HG03097 (cell line): ENCODE measurements around the gene JSRP1.

Experiments
- ATAC-seq: cut with Tn5 transposase; IDR thresholded peaks from one replicate; pipeline ENCODE4 v1.9.1; 2021; ENCODE audit not compliant: unreplicated experiment, low FRiP score

The JSRP1 gene, protein sequence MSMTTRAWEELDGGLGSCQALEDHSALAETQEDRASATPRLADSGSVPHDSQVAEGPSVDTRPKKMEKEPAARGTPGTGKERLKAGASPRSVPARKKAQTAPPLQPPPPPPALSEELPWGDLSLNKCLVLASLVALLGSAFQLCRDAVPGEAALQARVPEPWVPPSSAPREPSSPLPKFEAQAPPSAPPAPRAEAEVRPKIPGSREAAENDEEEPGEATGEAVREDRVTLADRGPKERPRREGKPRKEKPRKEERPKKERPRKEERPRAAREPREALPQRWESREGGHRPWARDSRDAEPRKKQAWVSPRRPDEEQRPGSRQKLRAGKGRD

DNA sequence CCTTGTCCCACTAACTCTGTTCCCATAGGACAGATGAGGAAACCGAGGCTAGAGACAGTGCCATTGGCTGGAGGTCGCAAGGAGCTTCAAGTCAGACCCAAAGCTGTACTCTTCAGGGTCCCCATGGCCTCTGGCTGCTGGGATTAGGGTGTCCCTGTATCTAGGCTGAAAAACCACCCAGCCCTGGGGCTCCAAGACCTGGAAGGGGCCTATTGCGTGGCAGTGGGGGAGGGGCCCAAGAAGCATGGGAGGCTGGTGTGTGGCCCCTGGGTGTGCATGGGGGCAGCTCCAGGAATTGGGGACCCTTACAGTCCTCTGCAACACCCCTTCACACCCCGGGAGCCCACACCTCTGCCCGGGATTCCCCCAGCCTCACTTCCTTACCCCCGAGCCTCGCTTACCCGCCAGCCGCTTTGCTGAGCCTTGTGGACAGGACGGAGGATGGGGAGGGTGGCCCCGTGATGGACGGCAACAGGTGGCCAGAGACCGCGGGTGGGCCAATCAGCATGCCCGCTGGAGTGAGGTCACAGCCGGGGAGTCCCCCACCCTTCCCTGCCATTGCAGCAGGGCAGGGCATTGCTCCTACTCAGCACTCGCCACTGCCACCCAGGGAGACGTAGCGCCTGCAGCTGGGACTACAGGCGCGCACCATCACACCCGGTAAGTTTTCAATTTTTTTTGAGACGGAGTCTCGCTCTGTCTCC lies at the start of gene JSRP1:
TSS of gene JSRP1 (minus strand) at position 436 of the 704 bp plus-strand sequence. CDS start 1,103 bp downstream, outside the sequence.
- ATAC-seq: no peak

DNA sequence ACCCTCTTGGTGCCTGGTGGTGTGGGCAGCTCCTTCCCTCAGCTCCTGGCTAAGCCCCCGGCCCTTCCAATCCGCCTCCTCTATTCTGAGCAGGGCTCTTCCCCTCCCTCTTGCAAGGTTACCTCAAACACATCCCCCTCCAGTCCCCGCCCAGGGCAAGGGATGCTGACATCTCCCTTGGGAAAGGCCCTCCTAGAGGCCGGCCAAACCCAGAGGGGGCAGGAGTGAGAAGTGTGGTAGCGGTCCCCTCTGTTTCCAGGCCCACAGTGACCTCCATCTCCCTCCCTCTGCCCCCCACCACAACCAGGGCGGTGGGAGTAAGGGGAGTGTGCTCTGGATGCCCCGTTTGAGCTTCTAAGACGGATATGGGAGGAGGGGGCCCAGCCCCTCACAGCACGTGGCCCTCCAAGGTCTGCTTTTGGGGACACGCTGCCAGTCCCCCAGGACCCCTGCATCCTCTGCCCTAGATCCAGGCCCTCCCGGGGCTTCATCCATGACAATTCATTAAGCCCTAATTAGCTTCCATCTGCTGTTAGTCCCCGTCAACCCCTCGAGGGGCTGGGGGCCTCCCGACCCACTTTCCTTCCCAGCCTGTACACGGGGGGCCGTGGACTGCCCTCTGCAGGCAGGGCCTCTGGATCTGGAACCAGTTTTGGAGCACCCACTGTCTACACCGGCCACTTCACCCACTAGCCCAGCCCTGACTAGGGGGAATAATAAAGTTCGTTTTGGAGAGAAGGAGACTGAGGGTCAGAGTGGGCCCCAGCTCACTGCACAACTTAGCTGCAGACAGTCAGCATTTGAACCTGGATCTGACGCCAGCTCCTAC lies 49.4 kb upstream of the JSRP1 start:
- no peak for ATAC-seq

DNA sequence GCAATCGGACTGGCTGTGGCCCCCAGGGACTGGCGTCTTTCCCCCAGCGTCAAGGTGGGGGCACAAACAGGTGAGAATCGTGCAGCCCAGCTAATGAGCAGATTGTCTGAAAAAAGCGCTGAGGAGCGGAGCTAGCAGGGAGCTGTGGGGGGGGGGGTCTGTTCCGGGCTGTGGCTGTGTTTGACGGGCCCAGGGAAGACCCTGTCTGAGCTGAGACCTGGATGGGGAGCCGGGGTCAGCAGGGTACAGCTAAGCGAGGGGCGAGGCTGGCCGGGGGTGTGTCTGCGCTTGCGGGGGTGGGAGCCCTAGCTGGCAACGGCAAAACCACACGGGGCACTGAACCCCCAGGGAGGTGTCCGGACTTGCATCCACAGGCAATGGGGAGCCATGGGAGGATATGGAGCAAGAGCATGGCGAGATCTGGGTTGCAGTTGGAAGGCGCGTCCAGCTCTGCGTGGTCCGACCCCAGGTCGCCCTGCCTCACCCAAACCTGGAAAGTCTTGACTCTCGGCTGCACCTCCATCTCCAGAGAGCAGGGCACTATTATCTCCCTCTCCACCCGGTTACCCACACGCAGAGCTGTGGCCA lies 47.1 kb upstream of the JSRP1 start:
- ATAC-seq: no peak

DNA sequence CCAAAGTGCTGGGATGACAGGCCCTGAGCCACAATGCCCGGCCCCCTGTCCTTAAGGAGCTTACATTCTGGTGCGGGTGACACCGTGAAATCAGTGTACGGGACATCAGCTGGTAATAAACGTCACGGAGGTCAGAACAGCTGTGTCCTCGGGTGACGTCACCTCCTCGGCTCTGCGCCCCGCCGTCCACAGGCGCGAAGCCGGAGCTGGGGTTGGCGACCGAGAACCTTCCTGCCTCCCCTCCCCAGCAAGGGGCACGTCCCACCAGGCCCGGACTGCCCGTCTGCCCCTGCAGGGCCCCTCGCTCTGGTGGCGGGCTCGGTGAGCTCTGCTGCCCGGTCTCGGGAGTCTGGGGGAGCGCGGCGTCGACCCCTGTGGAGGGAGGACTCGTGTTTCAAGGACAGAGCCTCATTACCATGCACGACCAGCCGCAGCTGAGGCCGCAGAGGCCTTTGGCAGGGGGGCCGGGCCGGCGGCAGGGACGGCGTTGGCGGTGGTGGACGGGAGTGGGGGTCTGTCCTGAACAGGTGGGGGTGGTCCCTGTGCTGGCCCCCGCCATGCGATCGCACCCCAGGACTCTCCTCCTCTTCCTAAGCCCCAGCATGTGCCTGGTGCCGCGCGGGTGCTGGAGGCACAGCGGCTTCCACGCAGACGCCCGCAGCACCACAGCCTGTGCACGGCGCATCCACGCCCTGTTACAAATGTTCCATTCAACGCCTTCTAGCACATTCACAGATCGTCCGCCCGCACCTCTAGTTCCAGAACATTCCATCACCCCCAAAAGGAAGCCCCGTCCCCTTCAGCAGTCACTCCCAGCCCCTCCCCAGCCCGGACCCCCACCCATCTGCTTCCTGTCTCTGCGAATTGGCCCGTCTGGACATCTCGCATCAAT lies 46.3 kb upstream of the JSRP1 start:
- ATAC-seq: no peak

DNA sequence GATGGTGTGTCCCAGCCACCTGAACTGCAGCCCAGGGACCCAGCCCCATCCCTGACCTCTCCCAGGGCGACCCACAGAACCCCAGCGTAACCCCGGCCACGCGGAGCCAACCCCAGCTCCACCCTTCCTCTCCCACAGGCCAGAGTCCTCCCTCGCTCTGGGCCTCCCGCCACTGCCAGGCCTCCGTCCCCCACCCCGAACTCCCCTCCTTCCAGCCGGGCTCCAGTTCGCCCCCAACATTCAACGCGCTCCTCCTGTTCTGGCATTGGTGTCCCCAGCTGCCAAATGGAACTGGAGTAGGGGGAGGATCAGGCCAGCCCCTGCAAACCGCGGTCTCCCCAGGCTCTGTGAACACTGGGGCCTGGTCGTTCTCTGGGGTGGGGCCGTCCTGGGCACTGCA lies 44.3 kb upstream of the JSRP1 start:
- no peak for ATAC-seq

DNA sequence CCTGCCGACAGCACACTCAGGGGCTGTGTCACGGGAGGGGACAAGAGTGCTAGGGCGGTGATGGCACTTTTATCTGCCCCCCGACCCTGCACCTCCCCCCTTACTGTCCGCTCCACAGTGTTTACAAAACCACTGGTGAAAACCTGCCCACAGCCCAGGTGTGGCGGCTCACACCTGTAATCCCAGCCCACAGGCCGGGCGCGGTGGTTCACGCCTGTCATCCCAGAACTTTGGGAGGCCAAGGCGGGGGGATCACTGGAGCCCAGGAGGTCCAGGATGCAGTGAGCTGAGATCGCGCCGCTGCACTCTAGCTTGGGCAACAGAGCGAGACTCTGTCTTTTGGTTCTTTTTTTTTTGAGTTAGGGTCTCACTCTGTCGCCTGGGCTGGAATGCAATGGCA lies 39.9 kb upstream of the JSRP1 start:
- ATAC-seq: no peak

DNA sequence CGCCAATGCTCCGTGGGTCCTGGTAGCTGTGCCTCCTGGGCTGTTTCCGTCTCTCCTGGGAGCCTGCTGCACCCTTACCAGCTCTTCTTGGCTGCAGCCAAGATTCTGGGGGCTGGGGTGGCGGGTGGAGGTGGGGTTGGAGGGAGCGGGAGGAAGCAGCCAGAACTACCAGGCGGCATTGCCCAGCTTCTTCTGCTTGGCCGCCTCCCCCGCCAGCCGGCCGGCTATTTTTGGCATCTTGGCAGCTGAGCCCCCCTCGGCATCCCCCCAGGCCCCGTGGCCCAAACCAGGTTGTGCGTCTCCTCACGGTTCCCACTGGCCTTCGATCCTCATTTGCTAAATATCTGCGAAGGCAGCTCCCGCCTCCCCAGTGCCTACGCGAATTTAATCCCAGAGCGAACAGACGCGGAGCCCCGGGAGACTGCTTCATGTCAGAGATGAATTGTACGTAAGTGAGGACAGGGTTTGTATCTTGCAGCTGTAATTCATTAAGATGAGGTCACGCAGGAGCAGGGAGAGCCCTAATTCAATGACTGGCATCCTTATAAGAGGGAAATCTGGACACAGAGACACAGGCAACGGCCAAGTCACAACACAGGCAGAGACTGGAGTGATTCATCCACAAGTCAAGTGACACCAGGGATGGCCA lies 38.6 kb upstream of the JSRP1 start:
- no peak for ATAC-seq

DNA sequence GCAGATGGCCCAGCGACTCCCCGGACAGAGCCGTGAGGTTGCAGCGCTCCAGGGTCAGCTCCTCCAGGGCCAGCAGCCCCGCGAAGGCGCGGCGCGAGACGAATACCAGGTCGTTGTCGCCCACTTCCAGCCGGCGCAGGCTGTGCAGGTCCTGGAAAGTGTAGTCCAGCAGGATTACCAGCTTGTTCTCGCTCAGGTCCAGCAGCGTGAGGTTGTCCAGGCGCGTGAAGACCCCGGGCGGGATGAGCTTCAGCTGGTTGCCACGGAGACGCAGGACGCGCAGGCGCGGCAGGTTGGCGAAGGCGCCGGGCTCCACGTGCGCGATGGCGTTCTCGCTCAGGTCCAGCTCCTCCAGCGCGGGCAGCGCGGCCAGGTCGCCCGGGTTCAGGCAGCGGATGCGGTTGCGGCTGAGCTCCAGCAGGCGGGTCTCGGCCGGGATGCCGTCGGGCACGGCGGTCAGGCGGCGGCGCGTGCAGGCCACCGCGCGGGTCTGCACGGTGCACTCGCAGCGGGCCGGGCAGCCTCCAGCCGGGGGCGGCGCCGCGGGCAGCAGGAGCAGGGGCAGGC lies 35.1 kb upstream of the JSRP1 start:
- ATAC-seq: no peak

DNA sequence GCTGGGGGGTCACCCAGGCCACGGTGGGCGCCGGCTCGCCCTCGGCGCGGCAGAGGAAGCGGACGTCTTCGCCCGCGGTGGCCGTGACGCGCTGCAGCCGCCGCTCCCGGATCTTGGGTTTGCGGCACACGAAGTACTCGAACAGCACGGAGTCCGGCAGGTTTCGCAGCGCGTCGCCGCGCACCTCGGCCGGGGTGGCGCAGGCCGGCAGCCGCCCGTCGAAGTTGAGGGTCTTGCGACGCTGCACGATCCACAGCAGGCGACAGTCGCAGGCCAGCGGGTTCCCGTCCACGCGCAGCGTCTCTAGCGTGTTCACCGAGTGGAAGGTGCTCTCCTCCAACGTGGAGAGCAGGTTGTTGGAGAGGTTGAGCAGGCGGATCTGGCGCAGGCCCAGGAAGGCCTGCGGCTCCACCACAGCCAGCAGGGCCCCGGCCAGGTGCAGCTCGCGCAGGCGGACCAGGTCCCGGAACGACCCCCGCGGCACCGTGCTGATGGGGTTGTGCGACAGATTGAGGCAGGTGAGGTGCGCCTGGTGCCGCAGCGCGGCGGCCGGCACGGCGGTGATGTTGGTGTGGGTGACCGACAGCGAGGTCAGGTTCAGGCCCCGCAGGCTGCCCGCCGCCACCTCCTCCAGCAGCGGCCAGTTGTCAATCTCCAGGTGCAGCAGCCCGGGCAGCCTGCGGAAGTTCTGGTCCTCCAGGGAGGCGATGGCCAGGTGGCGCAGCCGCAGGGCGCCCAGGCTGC lies 34.4 kb upstream of the JSRP1 start:
- no peak for ATAC-seq

DNA sequence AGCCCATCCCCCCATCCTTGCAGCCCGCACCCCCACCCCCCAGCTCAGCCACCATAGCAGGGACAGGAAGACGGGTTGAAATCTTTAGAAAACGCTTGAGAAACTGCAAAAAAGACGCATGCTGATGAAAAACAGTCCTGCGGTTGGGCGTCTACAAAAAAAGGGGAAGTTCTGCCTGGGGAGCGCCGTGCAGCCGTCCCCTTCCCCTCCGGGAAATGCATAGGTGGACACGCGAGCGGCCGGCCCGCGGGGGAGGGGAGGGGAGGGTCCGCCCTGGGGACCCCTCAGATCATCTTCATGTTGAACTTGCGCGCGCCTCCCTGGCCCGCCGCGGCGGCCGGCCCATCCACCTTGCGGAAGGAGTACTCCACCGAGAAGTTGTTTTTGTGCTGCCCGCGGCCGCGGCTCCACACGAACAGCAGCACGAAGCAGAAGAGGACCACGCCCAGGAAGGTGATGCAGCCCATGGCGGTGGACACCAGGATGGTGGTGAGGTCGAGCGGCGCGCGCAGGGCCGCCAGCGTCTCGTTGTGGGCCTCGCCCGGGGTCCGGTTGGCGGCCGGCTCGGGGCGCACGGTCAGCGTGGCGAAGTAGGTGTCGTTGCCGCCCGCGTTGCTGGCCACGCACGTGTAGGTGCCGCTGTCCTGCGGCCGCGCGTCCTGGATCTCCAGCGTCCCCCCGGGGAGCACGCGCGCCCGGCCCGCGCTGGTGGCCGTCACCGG lies 33.7 kb upstream of the JSRP1 start:
- peak; percentile 39 for ATAC-seq

DNA sequence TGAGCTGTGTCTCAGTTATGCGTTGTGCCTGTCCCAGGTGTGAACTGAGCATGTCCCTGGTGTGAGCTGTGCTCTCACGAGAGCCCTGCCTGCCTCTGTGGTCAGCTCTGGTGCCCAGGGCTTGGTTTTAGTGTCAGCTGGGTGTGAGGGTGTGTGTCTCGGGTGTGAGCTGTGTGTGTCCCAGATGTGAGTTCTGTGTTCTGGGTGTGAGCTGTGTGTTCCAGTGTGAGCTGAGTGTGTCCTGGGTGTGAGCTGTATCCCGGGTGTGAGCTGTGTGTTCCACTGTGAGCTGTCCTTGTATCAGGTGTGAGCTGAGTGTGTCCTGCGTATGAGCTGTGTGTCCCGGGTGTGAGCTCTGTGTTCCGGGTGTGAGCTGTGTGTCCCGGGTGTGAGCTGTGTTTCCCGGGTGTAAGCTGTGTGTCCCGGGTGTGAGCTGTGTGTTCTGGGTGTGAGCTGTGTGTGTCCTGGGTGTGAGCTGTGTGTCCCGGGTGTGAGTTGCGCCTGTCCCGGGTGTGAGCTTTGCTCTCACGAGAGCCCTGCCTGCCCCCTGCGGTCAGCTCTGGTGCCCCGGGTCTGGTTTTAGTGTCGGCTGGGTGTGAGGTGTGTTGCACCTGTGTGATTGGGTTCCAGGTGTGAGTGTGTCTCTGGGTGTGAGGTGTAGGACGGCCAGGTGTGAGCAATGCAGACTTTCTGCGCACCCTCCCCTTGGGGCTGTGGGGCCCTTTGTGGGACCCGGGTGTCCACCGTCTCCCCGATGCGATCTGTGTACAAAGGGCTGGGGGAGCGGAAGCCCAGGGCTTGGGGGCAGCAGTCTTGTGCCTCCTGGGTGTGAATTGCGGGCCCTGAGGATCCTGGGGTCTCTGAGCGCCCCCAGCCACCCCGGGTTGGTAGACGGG lies 32.8 kb upstream of the JSRP1 start:
- no peak for ATAC-seq

DNA sequence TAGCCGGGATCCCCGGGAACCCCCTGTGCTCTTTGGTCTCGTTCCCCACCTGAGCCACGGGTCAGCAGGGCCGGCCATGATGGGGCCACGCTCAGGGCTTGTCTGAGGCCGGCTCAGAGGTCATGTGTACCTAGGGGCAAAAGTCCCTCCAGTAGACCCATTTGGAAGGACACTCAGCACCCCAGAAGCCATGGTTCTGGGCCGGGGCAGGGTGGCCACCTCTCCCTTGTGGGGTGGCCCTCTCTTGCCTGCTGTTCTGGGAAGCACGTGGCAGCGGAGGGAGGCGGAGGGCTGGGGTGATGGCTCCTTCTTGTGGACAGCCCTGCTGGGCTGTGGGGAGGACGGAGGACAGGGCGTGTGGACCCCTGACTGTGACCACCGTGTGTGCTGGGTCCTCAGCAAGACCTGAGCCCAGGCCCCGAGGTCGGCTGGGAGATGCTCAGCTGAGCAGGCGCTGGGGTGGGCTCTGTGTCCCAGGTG lies 32.2 kb upstream of the JSRP1 start:
- ATAC-seq: no peak

DNA sequence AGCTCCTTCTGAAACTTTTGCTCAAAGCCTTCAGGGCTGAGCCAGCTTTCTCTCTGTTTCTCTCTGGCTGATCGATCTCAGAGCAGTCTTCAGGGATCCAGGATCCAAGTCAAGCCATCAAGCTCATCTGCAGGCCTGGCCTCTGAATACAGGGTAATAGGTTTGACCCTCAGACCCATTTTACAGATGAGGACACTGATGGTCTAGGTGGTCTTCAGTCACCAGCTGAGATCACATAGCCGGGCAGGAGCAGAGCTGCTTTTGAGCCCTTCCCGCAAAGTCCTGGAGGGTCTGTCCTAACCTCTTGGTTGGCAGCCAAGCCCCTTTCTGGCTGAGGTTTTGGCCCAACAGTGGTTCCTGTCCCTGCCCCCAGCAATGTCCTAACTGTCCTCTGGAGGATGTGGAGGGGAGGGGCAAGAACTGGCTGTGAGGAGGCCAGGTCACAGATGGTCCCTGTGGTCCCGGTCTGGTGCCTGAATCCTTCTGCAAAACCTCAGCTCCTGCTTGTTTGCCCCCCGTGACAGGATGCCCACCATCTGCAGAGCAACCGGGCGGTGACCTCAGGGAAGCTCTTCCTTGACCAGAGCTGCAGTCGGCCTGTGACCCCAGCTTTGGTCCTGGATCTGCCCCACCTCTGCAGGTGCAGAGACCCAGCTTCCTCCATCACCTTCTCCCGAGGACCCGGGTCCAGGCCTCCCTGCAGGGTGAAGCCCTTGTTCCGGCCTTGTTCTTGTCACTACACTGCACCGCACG lies 31.5 kb upstream of the JSRP1 start:
- no peak for ATAC-seq

DNA sequence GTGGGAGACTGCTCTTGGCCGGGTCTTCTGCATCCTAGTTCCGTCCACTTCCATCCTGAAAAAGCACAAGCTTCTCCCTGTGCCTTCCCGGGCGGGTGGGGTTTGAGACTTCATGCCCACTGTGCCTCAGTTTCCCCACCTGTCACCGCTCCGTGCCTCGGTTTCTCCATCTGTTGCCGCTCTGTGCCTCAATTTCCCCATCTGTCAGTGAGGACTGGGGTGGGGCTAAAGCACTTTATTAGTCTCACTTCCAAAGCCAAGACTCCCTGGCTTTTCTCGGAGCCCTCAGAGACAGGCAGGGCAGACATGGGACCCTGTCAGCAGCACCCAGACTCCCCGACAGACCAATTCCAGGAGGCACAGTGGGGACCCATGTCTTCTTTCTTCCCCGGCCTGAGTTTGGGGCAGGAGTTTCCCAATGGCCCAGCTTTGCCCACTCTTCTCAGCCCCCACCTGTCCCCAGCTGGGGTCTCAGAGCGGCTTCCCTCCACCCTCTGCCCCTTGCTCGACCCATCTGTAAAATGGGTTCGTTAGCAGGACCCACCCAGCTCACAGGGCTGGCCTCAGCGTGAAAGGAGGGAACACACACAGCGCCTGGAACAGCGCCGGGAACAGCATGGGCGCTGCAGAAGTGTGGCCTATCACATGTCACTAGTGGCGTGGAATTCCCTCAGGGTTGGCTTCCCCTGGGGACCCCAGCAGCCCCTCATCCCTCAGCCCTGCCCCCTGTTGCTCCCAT lies 30.4 kb upstream of the JSRP1 start:
- no peak for ATAC-seq

DNA sequence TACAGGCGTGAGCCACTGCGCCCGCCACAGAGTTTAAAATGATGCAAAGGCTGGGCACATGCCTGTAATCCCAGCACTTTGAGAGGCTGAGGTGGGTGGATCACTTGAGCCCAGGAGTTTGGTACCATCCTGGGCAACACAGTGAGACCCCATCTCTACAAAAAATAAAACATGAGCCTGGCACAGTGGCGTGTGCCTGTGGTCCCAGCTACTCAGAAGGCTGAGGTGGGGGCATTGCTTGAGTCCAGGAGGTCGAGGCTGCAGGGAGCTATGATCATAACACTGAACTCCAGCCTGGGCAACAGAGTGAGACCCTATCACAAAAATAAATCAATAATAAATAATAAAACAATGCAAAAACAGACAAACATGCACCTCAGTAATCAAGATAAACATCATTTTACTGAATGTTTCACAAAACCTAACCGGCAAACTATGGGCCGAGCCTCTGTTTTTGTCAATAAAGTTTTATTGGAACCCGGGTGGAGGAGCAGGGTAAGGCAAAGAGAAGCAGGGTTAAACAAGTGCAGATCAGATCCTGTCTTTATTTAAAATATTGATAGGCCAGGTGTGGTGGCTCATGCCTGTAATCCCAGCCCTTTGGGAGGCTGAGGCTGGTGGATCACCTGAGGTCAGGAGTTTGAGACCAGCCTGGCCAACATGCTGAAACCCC lies 27.8 kb upstream of the JSRP1 start:
- no peak for ATAC-seq
